ENCODE results near the gene GRM7. TPM values are rescaled to one million over a fixed set of nuclear protein-coding genes. Genes with fewer than 3 reads are reported as not detected.

The GRM7 gene
- total and polyA plus RNA-seq, 8 donors, result 0.05 to 2.2 TPM; not detected in 6

GRCh38 chr3:7307410-7307809 is 446.5 kb downstream of the GRM7 start:
- intact Hi-C loops (cut with DNase I; ENCODE audit: low total_unique reads), result no loop called here
- Histone ChIP-seq H3K9me3 (no peaks in the 10 kb centered on the region), H3K4me3 (no peak overlapping the region), H3K27me3 (no peaks in the 10 kb centered on the region), H3K36me3 (no peaks in the 10 kb centered on the region), H3K4me1 (peaks cover 0 to 25% (median 9%) of the 10 kb centered on the region in 4 donors), H3K27ac (no peak overlapping the region)
- WGBS, 5 donors, result 30 to 57% (median 50%) methylated on average over 2 of the region's 2 CpGs
- TF ChIP-seq POLR2A (IDR thresholded peaks at IDR 0.05) (no peak), CTCF (IDR thresholded peaks at IDR 0.05) (no peak), EP300 (IDR thresholded peaks at IDR 0.05) (no peak), POLR2AphosphoS5 (IDR thresholded peaks at IDR 0.05) (peak in 1 of 3 donors; percentile 8)
- DNase-seq, result no peak

GRCh38 chr3:7309641-7310102 is 448.8 kb downstream of the GRM7 start:
- Histone ChIP-seq H3K27ac (no peak overlapping the region), H3K27me3 (no peaks in the 10 kb centered on the region), H3K9me3 (no peaks in the 10 kb centered on the region), H3K4me1 (peaks cover 0 to 25% (median 9%) of the 10 kb centered on the region in 4 donors), H3K36me3 (no peaks in the 10 kb centered on the region), H3K4me3 (no peak overlapping the region)
- WGBS, 5 donors, result 39 to 66% (median 41%) methylated on average over 3 of the region's 3 CpGs
- peak in 1 of 2 donors; percentile 80 for DNase-seq
- intact Hi-C loops (cut with DNase I; ENCODE audit: low total_unique reads), result no loop called here
- peak in 2 of 3 donors; percentile 34 to 49 for TF ChIP-seq POLR2AphosphoS5 (IDR thresholded peaks at IDR 0.05)
- peak; percentile 36 for TF ChIP-seq EP300 (IDR thresholded peaks at IDR 0.05)
- no peak for TF ChIP-seq CTCF (IDR thresholded peaks at IDR 0.05)
- TF ChIP-seq POLR2A (IDR thresholded peaks at IDR 0.05), result no peak

- no peak overlapping the region for H3K4me3 ChIP-seq
- 46 to 64% (median 54%) methylated on average over 1 of the region's 1 CpG for WGBS, 5 donors
- no peak for TF ChIP-seq POLR2A (IDR thresholded peaks at IDR 0.05)
- no peak for TF ChIP-seq EP300 (IDR thresholded peaks at IDR 0.05)
- no peak for TF ChIP-seq CTCF (IDR thresholded peaks at IDR 0.05)
- no peak for TF ChIP-seq POLR2AphosphoS5 (IDR thresholded peaks at IDR 0.05)
- H3K36me3 ChIP-seq, result no peaks in the 10 kb centered on the region
- peaks cover 0 to 5% (median 0%) of the 10 kb centered on the region in 4 donors for H3K4me1 ChIP-seq
- H3K9me3 ChIP-seq, result no peaks in the 10 kb centered on the region
- intact Hi-C loops (cut with DNase I; ENCODE audit: low total_unique reads), result no loop called here
- DNase-seq, result no peak
- no peak overlapping the region for H3K27ac ChIP-seq
- no peaks in the 10 kb centered on the region for H3K27me3 ChIP-seq
These were observed 454.1 kb downstream of the GRM7 start for GRCh38 chr3:7315037-7315436.

- Histone ChIP-seq H3K4me1 (no peaks in the 10 kb centered on the region), H3K27me3 (no peaks in the 10 kb centered on the region), H3K27ac (no peak overlapping the region), H3K9me3 (no peaks in the 10 kb centered on the region), H3K4me3 (no peak overlapping the region), H3K36me3 (no peaks in the 10 kb centered on the region)
- WGBS, 5 donors, result 69 to 78% (median 76%) methylated on average over 3 of the region's 3 CpGs
- peak in 1 of 2 donors; percentile 21 for DNase-seq
- intact Hi-C loops (cut with DNase I; ENCODE audit: low total_unique reads), result no loop called here
- TF ChIP-seq CTCF (IDR thresholded peaks at IDR 0.05) (no peak), POLR2AphosphoS5 (IDR thresholded peaks at IDR 0.05) (no peak), POLR2A (IDR thresholded peaks at IDR 0.05) (no peak), EP300 (IDR thresholded peaks at IDR 0.05) (no peak)
These were observed 462.2 kb downstream of the GRM7 start for GRCh38 chr3:7322957-7323669.
